ENCODE data around the gene NEK10. TPM values are rescaled to one million over a fixed set of nuclear protein-coding genes. Genes with fewer than 3 reads are reported as not detected.

The NEK10 gene
- total and polyA plus RNA-seq, 2 of the 13 experiments (the other 11 are each of a cell fraction or from before 2014, with no cell fraction given), result 2.8 to 14.2 TPM

DNA sequence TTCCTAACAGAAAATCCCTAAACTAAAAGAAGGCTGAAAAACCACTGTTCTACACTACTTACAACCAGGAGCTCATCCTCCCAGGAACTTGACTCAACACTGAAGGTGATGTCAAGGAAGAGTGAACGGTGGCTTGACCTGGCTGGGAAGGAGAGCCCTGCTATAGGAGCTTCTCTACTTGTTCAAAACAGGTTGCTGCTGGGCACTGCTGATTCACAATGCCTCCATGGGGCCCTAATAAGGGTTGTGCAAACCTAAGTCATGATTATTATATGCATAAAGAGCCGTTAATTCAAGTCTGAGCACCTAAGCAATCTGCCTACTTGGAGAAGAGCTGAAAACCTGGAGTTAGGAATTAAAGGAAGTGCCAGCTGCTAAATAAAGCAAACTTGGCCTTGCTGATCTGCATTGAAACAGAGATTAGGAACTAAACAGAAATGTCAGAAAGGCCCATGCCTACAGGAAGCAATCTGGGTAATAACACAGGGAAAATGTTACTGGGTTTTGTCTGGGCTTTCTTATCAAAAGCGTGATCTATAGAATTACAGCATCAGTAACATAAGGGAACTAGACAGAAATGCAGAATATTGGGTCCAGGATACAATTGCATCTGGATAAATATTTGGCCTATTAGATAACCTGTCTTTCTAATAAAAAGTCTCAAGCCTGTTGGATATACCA lies 243.2 kb downstream of the NEK10 start:
- in situ Hi-C loops (cut with HindIII; ENCODE audit: extremely low pct_ligation_motif_present, low pct_unique_long_range_greater_than_20kb), result loop anchor here (25.0 kb wide), 2 partner anchors 336 to 536 kb away; no protein-coding TSS in a partner anchor
- H3K36me3 ChIP-seq (replicated peaks in 1 of 2; ENCODE audit: control insufficient read depth in 1 of 2, insufficient read depth in 2 of 2, low read length in 2 of 2), result no peaks in the 10 kb centered on the region
- no peak overlapping the region for H2AFZ ChIP-seq (ENCODE audit: low read length)
- no peaks in the 10 kb centered on the region for H3K27me3 ChIP-seq (ENCODE audit: control insufficient read depth in 1 of 2, insufficient read depth in 2 of 2, low read length in 2 of 2)
- POLR2A ChIA-PET, result no interaction called here
- BruUV-seq (replicated peaks), result no TSS peak
- no peaks in the 10 kb centered on the region for H4K20me1 ChIP-seq (ENCODE audit: insufficient read depth, low read length)
- H3K9me3 ChIP-seq (ENCODE audit: low read length), result no peaks in the 10 kb centered on the region
- WGBS (ENCODE audit: low lambda C conversion rate), result 93% methylated on average over 3 of the region's 3 CpGs
- FAIRE-seq (no peak), ATAC-seq (no peak), DNase-seq (ENCODE audit: low spot score) (no peak)
- no peak for TF ChIP-seq ATM (IDR thresholded peaks at IDR 0.05; ENCODE audit: borderline replicate concordance)
- no peak for TF ChIP-seq SNAI1 (CRISPR knock-in tag; IDR thresholded peaks at IDR 0.05; ENCODE audit: borderline replicate concordance)
- intact Hi-C loops (cut with micrococcal nuclease; ENCODE audit: unreplicated experiment), result no loop called here
- no peak overlapping the region for H3K27ac ChIP-seq (ENCODE audit: extremely low read length, insufficient read depth, low read length)
- H3K4me1 ChIP-seq (ENCODE audit: insufficient read depth, low read length), result peaks cover 48% of the 10 kb centered on the region
- no peak overlapping the region for H3K4me2 ChIP-seq (ENCODE audit: low read depth, low read length)
- CTCF ChIA-PET (ENCODE audit: low intra/inter-chr PET ratio, low total read pairs), result no interaction called here
- H3K4me3 ChIP-seq (replicated peaks in 1 of 3; ENCODE audit: insufficient read depth in 1 of 3, low read depth in 2 of 3, low read length in 3 of 3), result no peak overlapping the region
- H3K9ac ChIP-seq (ENCODE audit: insufficient read depth, low read depth, low read length), result no peak overlapping the region
- H3K79me2 ChIP-seq (ENCODE audit: insufficient read depth, low read length), result no peaks in the 10 kb centered on the region

DNA sequence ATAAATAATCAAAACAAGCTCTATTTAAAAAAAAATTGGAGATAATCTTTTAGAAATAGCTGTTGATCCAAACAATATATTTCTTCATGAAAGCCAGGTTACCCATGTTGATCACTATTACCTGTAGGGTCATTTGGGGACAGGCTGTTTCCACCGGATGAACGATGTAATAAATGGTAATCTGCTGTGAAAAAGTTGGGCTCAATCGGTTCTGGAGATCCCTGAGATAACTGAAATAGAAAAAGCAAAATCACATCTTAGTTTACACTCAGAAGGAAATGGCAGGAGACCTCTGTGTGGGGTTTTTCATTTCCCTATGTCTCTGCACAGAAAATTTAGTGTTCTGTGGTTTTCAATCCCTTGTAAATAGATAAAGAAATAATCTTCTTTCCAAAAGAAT lies 249.5 kb downstream of the NEK10 start:
- DNase-seq (ENCODE audit: low spot score) (no peak), ATAC-seq (no peak), FAIRE-seq (no peak)
- H3K27ac ChIP-seq (ENCODE audit: extremely low read length, insufficient read depth, low read length), result no peak overlapping the region
- no peak overlapping the region for H3K9ac ChIP-seq (ENCODE audit: insufficient read depth, low read depth, low read length)
- in situ Hi-C loops (cut with HindIII; ENCODE audit: extremely low pct_ligation_motif_present, low pct_unique_long_range_greater_than_20kb), result no loop called here
- no peaks in the 10 kb centered on the region for H3K27me3 ChIP-seq (ENCODE audit: control insufficient read depth in 1 of 2, insufficient read depth in 2 of 2, low read length in 2 of 2)
- H3K9me3 ChIP-seq (ENCODE audit: low read length), result no peaks in the 10 kb centered on the region
- no peak overlapping the region for H3K4me3 ChIP-seq (replicated peaks in 1 of 3; ENCODE audit: insufficient read depth in 1 of 3, low read depth in 2 of 3, low read length in 3 of 3)
- H3K36me3 ChIP-seq (replicated peaks in 1 of 2; ENCODE audit: control insufficient read depth in 1 of 2, insufficient read depth in 2 of 2, low read length in 2 of 2), result no peaks in the 10 kb centered on the region
- no peaks in the 10 kb centered on the region for H3K79me2 ChIP-seq (ENCODE audit: insufficient read depth, low read length)
- no peaks in the 10 kb centered on the region for H4K20me1 ChIP-seq (ENCODE audit: insufficient read depth, low read length)
- ChIA-PET CTCF (ENCODE audit: low intra/inter-chr PET ratio, low total read pairs) (no interaction called here), POLR2A (no interaction called here)
- WGBS (ENCODE audit: low lambda C conversion rate), result 93% methylated on average over 3 of the region's 3 CpGs
- TF ChIP-seq ONECUT2 (CRISPR knock-in tag; IDR thresholded peaks at IDR 0.05) (no peak), SNAI1 (CRISPR knock-in tag; IDR thresholded peaks at IDR 0.05; ENCODE audit: borderline replicate concordance) (no peak), RBM22 (optimal IDR thresholded peaks at IDR 0.05; ENCODE audit: low read length) (no peak), ZNF432 (CRISPR knock-in tag; IDR thresholded peaks at IDR 0.05; ENCODE audit: borderline replicate concordance) (no peak), TBP (CRISPR knock-in tag; IDR thresholded peaks at IDR 0.05) (no peak), ZNF790 (CRISPR knock-in tag; IDR thresholded peaks at IDR 0.05; ENCODE audit: borderline replicate concordance) (no peak)
- TF ChIP-seq, protein P1, sequence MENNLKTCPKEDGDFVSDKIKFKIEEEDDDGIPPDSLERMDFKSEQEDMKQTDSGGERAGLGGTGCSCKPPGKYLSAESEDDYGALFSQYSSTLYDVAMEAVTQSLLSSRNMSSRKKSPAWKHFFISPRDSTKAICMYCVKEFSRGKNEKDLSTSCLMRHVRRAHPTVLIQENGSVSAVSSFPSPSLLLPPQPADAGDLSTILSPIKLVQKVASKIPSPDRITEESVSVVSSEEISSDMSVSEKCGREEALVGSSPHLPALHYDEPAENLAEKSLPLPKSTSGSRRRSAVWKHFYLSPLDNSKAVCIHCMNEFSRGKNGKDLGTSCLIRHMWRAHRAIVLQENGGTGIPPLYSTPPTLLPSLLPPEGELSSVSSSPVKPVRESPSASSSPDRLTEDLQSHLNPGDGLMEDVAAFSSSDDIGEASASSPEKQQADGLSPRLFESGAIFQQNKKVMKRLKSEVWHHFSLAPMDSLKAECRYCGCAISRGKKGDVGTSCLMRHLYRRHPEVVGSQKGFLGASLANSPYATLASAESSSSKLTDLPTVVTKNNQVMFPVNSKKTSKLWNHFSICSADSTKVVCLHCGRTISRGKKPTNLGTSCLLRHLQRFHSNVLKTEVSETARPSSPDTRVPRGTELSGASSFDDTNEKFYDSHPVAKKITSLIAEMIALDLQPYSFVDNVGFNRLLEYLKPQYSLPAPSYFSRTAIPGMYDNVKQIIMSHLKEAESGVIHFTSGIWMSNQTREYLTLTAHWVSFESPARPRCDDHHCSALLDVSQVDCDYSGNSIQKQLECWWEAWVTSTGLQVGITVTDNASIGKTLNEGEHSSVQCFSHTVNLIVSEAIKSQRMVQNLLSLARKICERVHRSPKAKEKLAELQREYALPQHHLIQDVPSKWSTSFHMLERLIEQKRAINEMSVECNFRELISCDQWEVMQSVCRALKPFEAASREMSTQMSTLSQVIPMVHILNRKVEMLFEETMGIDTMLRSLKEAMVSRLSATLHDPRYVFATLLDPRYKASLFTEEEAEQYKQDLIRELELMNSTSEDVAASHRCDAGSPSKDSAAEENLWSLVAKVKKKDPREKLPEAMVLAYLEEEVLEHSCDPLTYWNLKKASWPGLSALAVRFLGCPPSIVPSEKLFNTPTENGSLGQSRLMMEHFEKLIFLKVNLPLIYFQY (CRISPR knock-in tag; IDR thresholded peaks at IDR 0.05; ENCODE audit: borderline replicate concordance), result no peak
- TF ChIP-seq, protein P2, sequence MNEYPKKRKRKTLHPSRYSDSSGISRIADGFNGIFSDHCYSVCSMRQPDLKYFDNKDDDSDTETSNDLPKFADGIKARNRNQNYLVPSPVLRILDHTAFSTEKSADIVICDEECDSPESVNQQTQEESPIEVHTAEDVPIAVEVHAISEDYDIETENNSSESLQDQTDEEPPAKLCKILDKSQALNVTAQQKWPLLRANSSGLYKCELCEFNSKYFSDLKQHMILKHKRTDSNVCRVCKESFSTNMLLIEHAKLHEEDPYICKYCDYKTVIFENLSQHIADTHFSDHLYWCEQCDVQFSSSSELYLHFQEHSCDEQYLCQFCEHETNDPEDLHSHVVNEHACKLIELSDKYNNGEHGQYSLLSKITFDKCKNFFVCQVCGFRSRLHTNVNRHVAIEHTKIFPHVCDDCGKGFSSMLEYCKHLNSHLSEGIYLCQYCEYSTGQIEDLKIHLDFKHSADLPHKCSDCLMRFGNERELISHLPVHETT (CRISPR knock-in tag; conservative IDR thresholded peaks at IDR 0.05), result no peak
- TF ChIP-seq, protein P3, sequence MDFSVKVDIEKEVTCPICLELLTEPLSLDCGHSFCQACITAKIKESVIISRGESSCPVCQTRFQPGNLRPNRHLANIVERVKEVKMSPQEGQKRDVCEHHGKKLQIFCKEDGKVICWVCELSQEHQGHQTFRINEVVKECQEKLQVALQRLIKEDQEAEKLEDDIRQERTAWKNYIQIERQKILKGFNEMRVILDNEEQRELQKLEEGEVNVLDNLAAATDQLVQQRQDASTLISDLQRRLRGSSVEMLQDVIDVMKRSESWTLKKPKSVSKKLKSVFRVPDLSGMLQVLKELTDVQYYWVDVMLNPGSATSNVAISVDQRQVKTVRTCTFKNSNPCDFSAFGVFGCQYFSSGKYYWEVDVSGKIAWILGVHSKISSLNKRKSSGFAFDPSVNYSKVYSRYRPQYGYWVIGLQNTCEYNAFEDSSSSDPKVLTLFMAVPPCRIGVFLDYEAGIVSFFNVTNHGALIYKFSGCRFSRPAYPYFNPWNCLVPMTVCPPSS (IDR thresholded peaks at IDR 0.05), result no peak
- peaks cover 19% of the 10 kb centered on the region for H3K4me1 ChIP-seq (ENCODE audit: insufficient read depth, low read length)
- intact Hi-C loops (cut with micrococcal nuclease; ENCODE audit: unreplicated experiment), result no loop called here
- BruUV-seq (replicated peaks), result no TSS peak
- H2AFZ ChIP-seq (ENCODE audit: low read length), result no peak overlapping the region
- no peak overlapping the region for H3K4me2 ChIP-seq (ENCODE audit: low read depth, low read length)

Measured in HepG2 (cell line).